Astrocyte (in vitro differentiated cells and primary cell): ENCODE results near the gene RPP14.

Source experiments
- CTCF ChIP-seq: IDR thresholded peaks from 2 replicates; pipeline ENCODE4 v1.5.1; 2011; ENCODE audit warnings: low read depth, mild to moderate bottlenecking, inconsistent platforms, low read length, moderate library complexity; ENCODE audit not compliant: insufficient read depth
- EZH2 ChIP-seq: IDR thresholded peaks from 2 replicates; pipeline ENCODE4 v1.6.1; 2012; ENCODE audit warnings: mild to moderate bottlenecking, low read length, inconsistent platforms; ENCODE audit not compliant: insufficient read depth

- no peak for TF ChIP-seq CTCF
- no peak for TF ChIP-seq EZH2
Measured at GRCh38 chr3:58349792-58350626, 44.0 kb downstream of the RPP14 start.
